Thyroid gland (tissue), 4 donors: ENCODE results near the gene AIF1. TPM values are rescaled to one million over a fixed set of nuclear protein-coding genes. Genes with fewer than 3 reads are reported as not detected.
A peak's percentile ranks its signal among the peaks of the same experiment; 100 is the strongest.

Source experiments
- DNase-seq, 2 donors: peaks; one replicate each; pipeline ENCODE4 v3.0.0-alpha.2; 2019
- H3K27ac ChIP-seq, 3 donors: fragments of 200-600 bp; sonication (generic); 1 replicate in 2 of 3; 2 replicates in 1 of 3; pipeline ENCODE4 v1.5.1; 2016 to 2019; ENCODE audit warnings: mild to moderate bottlenecking in 1 of 3, moderate library complexity in 1 of 3
- H3K27me3 ChIP-seq: fragments of 200-600 bp; sonication (generic); one replicate; pipeline ENCODE4 v1.5.1; 2019
- H3K36me3 ChIP-seq, 2 donors: fragments of 200-600 bp; sonication (generic); one replicate each; pipeline ENCODE4 v1.5.1; 2016 to 2019
- H3K4me1 ChIP-seq, 2 donors: fragments of 200-600 bp; sonication (generic); one replicate each; pipeline ENCODE4 v1.5.1; 2017 to 2019
- H3K4me3 ChIP-seq, 3 donors: fragments of 200-600 bp; sonication (generic); replicated peaks in 1 of 3; 1 replicate in 2 of 3; 2 replicates in 1 of 3; pipeline ENCODE4 v1.5.1; 2016; ENCODE audit warnings: mild to moderate bottlenecking in 1 of 3
- H3K9me3 ChIP-seq: fragments of 200-600 bp; sonication (generic); one replicate; pipeline ENCODE4 v1.5.1; 2017
- CTCF ChIP-seq, 6 experiments: fragments of 200-600 bp in 3 of 6; fragments of 450-650 bp in 3 of 6; sonication (generic) in 3 of 6; IDR thresholded peaks; one replicate each; pipeline ENCODE4 v1.5.1; 2016 to 2019; ENCODE audit warnings: antibody characterized with exemption in 6 of 6, mild to moderate bottlenecking in 2 of 6, inconsistent platforms in 1 of 6, moderate library complexity in 1 of 6
- POLR2A ChIP-seq, 2 donors: fragments of 450-650 bp; IDR thresholded peaks; one replicate each; pipeline ENCODE4 v1.6.1; 2017; ENCODE audit warnings: antibody characterized with exemption in 2 of 2, mild to moderate bottlenecking in 2 of 2, moderate library complexity in 1 of 2
- WGBS, 2 donors: methylation state at CpG; one replicate each; pipeline ENCODE4 v1.1.5; 2017; 5-methylcytosine and 5-hydroxymethylcytosine counted together
- intact Hi-C: fragments of 100-400 bp; cut with DNase I; formaldehyde crosslinking; loops from one replicate; pipeline ENCODE4 v1.15.1; 2023
- total RNA-seq, 4 donors: library from RNA; depleted of rRNA; stranded (reverse); fragments of >200 nt; gene quantifications; one replicate each; pipeline ENCODE4 v1.2.3, GENCODE V29; 2016

The AIF1 gene
- total RNA-seq, 4 donors from 2014 or later: 8.1 to 37.8 (median 17.6) TPM

GRCh38 chr6:31579119-31579505, 35.9 kb upstream of the AIF1 start:
- no peak for TF ChIP-seq POLR2A (IDR thresholded peaks at IDR 0.05)
- TF ChIP-seq CTCF (IDR thresholded peaks at IDR 0.05): no peak
- DNase-seq: no peak
- no peak overlapping the region for H3K27ac ChIP-seq
- peaks cover 10 to 12% of the 10 kb centered on the region in 2 donors for H3K4me1 ChIP-seq
- intact Hi-C loops: no loop called here
- H3K9me3 ChIP-seq: no peaks in the 10 kb centered on the region
- no peak overlapping the region for H3K4me3 ChIP-seq
- WGBS, 2 donors: 86 to 94% methylated on average over 3 of the region's 3 CpGs
- no peaks in the 10 kb centered on the region for H3K27me3 ChIP-seq
- no peaks in the 10 kb centered on the region for H3K36me3 ChIP-seq

GRCh38 chr6:31579546-31580437, 35.2 kb upstream of the AIF1 start:
- TF ChIP-seq CTCF (IDR thresholded peaks at IDR 0.05) (no peak), POLR2A (IDR thresholded peaks at IDR 0.05) (no peak)
- no peak overlapping the region for H3K27ac ChIP-seq
- no peak overlapping the region for H3K4me3 ChIP-seq
- DNase-seq: no peak
- H3K36me3 ChIP-seq: no peaks in the 10 kb centered on the region
- 91 to 92% methylated on average over 8 of the region's 8 CpGs for WGBS, 2 donors
- H3K27me3 ChIP-seq: no peaks in the 10 kb centered on the region
- H3K4me1 ChIP-seq: peaks cover 10 to 12% of the 10 kb centered on the region in 2 donors
- intact Hi-C loops: no loop called here
- no peaks in the 10 kb centered on the region for H3K9me3 ChIP-seq

GRCh38 chr6:31580438-31580740, 34.6 kb upstream of the AIF1 start:
- intact Hi-C loops: no loop called here
- TF ChIP-seq POLR2A (IDR thresholded peaks at IDR 0.05) (no peak), CTCF (IDR thresholded peaks at IDR 0.05) (no peak)

GRCh38 chr6:31580807-31581433, 34.1 kb upstream of the AIF1 start:
- Histone ChIP-seq H3K36me3 (no peaks in the 10 kb centered on the region), H3K9me3 (no peaks in the 10 kb centered on the region), H3K27me3 (no peaks in the 10 kb centered on the region), H3K27ac (peak overlapping the region in 2 of 3 donors; percentile 10 to 83), H3K4me1 (peaks cover 10 to 12% of the 10 kb centered on the region in 2 donors), H3K4me3 (peak overlapping the region; percentile 58 to 91 (median 73))
- intact Hi-C loops: no loop called here
- TF ChIP-seq CTCF (IDR thresholded peaks at IDR 0.05) (peak; percentile 61 to 97 (median 94)), POLR2A (IDR thresholded peaks at IDR 0.05) (peak in 1 of 2 donors; percentile 63)
- WGBS, 2 donors: 1 to 2% methylated on average over 18 to 27 of the region's 62 CpGs
- DNase-seq: peak; percentile 83 to 85

More at GRCh38 chr6:31580438-31580740, 34.6 kb upstream of the AIF1 start:
- Histone ChIP-seq H3K27me3 (no peaks in the 10 kb centered on the region), H3K9me3 (no peaks in the 10 kb centered on the region), H3K4me1 (peaks cover 10 to 12% of the 10 kb centered on the region in 2 donors), H3K4me3 (peak overlapping the region in 2 of 3 donors; percentile 58 to 91), H3K27ac (peak overlapping the region in 2 of 3 donors; percentile 10 to 83), H3K36me3 (no peaks in the 10 kb centered on the region)
- WGBS, 2 donors: 40 to 43% methylated on average over 11 of the region's 11 CpGs
- no peak for DNase-seq
